Keratinocyte (primary cell): ENCODE results near the gene AKAP6.

Experiments used
- EZH2 ChIP-seq: IDR thresholded peaks from one replicate; pipeline ENCODE4 v1.6.1; 2012; ENCODE audit warnings: inconsistent platforms, mild to moderate bottlenecking, low read length, moderate library complexity
- TF ChIP-seq, protein P1 (sequence below), 3 experiments: IDR thresholded peaks in 1 of 3; conservative IDR thresholded peaks in 1 of 3; optimal IDR thresholded peaks in 1 of 3; 2 replicates in 2 of 3; 3 replicates in 1 of 3; pipeline versions ENCODE3 to v1.5.1; 2011; ENCODE audit warnings: low read length in 3 of 3, mild to moderate bottlenecking in 3 of 3, moderate library complexity in 2 of 3, control low read depth in 1 of 3, inconsistent platforms in 1 of 3; ENCODE audit not compliant: insufficient read depth in 2 of 3; ENCODE audit errors: extremely low read depth in 1 of 3

DNA sequence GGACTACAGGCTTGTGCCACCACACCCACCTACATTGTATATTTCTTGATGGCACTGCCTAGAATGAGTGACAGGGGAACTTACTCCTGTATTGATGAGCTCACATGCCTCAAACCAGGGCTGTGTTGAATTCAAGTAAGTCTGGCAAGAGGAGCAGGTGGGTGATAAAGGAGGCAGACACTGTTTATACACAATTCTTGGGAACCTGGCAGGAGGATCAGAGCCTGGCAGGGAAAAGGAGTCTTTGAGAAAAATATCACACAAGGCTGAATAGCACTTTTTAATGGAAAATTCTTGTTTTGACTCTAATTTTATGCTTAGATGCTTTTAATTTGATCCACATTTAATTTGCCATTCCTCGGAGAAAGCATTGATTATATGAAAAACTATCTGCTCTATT is 316.5 kb downstream of the AKAP6 start:
- TF ChIP-seq, protein P1, sequence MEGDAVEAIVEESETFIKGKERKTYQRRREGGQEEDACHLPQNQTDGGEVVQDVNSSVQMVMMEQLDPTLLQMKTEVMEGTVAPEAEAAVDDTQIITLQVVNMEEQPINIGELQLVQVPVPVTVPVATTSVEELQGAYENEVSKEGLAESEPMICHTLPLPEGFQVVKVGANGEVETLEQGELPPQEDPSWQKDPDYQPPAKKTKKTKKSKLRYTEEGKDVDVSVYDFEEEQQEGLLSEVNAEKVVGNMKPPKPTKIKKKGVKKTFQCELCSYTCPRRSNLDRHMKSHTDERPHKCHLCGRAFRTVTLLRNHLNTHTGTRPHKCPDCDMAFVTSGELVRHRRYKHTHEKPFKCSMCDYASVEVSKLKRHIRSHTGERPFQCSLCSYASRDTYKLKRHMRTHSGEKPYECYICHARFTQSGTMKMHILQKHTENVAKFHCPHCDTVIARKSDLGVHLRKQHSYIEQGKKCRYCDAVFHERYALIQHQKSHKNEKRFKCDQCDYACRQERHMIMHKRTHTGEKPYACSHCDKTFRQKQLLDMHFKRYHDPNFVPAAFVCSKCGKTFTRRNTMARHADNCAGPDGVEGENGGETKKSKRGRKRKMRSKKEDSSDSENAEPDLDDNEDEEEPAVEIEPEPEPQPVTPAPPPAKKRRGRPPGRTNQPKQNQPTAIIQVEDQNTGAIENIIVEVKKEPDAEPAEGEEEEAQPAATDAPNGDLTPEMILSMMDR (optimal IDR thresholded peaks at IDR 0.05 in 1 of 3, IDR thresholded peaks at IDR 0.05 in 1 of 3, conservative IDR thresholded peaks at IDR 0.05 in 1 of 3; ENCODE audit: extremely low read depth in 1 of 3, insufficient read depth in 2 of 3, low read length in 3 of 3), result no peak
- TF ChIP-seq EZH2, result no peak
